Frontal cortex (tissue), 4 donors: ENCODE data around the gene ATF3. TPM values are rescaled to one million over a fixed set of nuclear protein-coding genes. Genes with fewer than 3 reads are reported as not detected.
A peak's percentile ranks its signal among the peaks of the same experiment; 100 is the strongest.
"Not testable (repeated sequence)": the region's sequence is repeated elsewhere in the genome, so short reads cannot be mapped to it uniquely, and the experiment has no call there.

Experiments used
- DNase-seq, 2 donors: peaks; one replicate each; pipeline ENCODE4 v3.0.0; 2012; ENCODE audit warnings: low spot score in 2 of 2
- FAIRE-seq: peaks from 2 replicates; lab custom pipeline; 2012; peaks lifted over from hg19 to GRCh38; lab: Jason Lieb, UNC
- total RNA-seq: library from RNA; depleted of rRNA; stranded (reverse); fragments of >200 nt; gene quantifications from one replicate; pipeline ENCODE4 v1.2.3, GENCODE V29; 2014
- donor health status: control.
- donor health status: control.
- donor health status: control.

The ATF3 gene
- total RNA-seq, 1 donor from 2014 or later: 1.6 TPM

- FAIRE-seq (no peak), DNase-seq (no peak)
Measured at GRCh38 chr1:212622906-212623305, 14.3 kb downstream of the ATF3 start.

DNA sequence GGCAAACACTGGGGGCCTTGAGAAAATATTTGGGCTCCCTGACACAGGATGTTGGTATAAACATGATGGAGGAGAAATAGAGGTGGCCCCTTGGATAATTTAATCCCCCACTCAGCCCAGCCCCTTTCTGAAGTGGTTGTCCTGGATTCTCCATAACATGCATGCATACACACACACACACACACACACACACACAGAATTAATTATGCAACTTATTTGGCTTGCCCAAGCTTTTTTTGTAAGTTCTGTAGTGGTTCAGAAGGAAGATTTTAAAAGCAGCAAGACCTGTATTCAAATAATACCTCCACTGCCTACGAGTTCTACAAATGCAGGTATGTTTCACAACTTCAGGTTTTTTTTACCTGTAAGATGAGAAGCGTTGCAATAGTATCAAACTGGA lies 15.0 kb downstream of the ATF3 start:
- no peak for DNase-seq
- no peak for FAIRE-seq

GRCh38 chr1:212624976-212625501 lies 16.5 kb downstream of the ATF3 start:
- FAIRE-seq: no peak
- no peak for DNase-seq

- no peak for DNase-seq
- no peak for FAIRE-seq
Measured at GRCh38 chr1:212625781-212626450, 17.4 kb downstream of the ATF3 start.

DNA sequence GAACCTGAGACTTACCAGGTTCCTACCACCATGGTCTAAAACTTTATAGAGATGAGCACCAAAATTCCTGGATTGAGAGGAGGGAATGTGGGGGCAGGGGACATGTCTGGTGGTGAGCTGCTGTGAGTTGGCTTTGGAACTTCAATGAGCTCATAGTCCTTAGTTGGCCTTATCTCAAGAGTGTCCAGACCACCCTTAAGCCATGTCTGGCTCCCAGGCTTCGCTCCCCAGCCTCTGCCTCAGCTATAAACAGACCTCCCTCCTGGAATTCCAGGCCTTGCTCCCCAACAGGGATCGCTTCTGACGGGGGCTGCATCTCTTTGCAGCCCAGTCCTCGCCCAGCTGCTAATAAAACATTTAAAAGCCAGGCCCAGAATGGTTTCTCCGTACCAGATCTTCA lies 19.5 kb downstream of the ATF3 start:
- FAIRE-seq (no peak), DNase-seq (no peak)

GRCh38 chr1:212628813-212629415 lies 20.4 kb downstream of the ATF3 start:
- DNase-seq: no peak
- FAIRE-seq: no peak

DNA sequence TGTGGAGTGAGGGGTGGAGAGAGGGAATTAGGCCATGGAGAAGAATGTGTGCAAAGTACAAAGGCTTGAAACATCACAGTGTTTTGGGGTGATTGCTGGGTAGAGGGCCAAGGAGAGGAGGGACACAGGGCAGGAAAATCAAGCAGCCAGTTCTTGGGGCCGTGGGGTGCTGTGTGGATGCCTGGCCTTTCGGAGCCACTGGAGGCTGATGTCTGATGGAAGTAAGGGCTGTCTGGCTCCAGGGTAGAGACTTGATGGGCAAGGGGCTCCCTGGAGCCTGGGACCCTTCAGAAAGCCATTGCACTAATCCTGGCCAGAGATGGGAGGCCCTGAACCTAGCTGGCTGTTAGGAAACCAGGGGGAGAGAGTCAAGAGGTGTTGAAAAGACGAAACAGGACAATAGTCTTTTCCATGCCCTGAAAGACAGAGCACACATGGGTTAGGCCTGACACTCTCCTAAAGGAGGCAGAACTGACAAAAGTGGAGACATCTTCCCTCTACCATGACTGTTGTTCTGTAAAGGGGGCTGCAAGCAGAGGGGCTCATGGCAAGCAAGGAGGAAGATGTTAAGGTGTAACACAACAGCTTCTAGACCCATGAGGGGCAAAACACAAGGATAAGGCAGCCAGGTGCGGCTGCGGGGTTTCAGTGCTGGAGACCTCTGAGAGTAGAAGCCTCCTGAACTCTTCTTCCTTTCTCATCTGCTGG lies 21.0 kb downstream of the ATF3 start:
- DNase-seq (no peak), FAIRE-seq (no peak)

DNA sequence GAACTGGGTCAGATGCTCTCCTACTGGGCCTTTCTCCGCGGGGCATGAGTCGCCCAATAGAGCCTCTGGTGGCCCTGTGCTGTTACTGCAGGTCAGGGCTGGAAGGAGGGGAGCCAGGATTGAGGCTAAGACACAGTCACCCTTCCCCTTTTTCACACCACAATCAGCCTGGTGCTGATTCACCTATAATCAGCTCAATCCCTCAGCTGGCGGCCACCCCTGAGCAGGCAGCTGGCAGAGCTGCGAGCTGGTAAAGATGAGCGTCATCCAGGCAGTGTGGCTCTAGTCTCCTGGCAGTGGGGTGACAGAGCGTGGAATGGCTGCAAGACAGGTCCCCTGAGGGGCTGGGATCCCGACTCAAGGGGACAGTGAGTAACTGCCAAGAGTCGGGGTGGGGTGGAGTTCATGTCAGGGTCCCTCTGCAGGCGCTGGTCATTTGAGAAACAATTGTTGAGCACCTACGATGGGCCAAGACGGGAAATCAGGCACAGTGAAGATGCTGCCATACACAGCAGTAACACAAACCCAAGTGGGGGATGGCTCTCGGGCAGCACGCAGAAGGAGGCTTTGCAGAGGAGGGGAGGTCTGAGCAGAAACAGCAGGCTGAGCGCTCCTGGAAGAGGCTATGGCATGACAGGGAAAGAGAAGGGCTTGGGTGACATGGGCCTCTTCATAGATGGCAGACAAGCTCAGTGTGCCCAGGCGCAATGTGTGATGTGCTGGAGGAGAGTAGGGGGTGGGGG lies 21.8 kb downstream of the ATF3 start:
- FAIRE-seq (no peak), DNase-seq (peak; percentile 47 to 71)

DNA sequence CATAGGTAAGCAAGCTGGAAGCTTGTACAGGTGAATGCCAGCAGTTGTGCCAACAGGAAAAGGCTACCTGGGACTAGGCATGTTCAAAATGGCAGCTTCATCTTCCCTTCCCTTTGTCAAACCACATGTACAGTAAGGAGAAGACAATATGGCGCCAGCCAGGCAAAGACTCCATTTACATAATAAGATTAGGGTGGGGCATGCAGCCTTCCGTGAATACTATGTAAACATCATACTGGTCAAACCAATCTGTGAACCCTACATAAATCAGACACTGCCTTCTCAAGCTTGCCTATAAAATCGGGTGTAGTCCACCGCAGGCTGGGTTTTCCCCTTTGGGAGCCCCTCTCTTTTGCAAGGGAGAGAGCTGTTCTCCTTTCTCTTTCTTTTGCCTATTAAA lies 24.6 kb downstream of the ATF3 start:
- no peak for DNase-seq
- no peak for FAIRE-seq

DNA sequence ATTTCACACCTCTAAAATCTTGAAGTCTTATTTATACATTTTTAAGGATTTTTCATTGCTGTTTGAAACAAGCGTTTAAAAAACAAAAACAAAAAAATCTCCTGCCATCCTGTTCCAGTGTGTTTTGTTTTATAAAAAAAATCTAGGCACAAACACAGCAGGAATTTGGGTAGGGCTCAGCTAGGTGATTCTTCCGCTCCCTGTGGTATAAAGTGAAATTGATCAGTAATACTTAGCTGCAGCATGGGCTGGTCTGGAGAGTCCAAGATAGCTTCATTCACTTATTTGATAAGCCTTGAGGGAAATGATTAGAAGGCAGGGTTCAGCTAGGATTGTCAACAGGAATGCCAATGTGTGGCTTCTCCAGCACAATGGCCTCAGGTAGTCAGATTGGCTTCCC lies 25.7 kb downstream of the ATF3 start:
- DNase-seq (no peak), FAIRE-seq (no peak)

DNA sequence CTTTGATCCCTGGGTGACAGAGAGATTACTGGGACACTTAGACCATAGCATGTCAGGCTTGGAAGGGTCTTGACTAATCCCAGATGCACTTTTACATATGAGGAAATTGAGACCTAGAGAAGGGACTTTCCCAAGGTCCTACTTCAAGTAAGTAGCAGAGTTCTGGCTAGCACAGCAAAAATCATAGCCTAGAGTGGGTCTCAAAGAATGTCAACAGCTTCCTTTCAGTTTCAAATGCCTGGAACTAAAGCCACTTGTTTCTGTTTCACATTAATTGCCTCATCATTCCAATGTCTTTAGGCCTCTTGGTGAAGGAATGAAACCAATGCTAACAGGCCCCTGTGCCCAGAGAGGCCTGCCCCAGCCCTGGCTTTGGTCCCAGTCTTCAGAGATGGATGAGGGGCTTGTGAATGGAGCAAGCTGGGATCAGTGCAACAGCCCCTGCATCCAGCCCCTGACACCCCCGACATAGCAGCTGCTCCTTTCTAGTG lies 26.6 kb downstream of the ATF3 start:
- DNase-seq (no peak), FAIRE-seq (no peak)

GRCh38 chr1:212637902-212638301 lies 29.3 kb downstream of the ATF3 start:
- DNase-seq: no peak
- FAIRE-seq: no peak

DNA sequence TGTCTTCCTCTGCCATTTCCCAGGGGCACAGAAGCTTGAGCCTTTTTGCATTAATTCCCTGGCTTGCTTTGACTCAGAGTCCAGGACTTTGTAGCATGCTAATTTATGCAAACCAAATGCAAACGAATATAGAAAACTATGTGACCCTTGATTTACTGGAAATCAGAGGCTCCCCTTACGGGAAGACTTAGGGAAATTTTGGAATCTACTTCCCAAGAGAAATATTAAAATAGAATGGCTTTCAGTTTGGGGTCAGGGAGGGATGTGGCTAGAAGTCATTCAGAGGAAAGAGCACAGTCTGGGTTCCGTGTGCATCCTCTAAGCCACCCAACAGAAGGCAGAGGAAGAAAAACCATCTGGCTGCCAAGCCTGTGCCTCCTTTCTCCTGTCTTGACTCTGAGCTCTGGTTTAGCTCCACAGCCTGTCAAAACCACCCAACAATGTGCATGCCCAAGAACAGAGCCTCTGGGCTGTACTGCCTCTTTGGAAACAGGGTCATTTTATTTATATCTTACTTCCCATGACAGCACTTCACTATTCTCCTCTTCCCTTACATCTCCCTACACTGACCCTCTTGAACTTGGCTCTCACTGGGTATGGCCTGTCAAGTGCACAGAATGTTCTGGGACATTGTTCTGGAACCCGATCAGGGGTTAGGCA lies 30.1 kb downstream of the ATF3 start:
- FAIRE-seq: no peak
- no peak for DNase-seq

GRCh38 chr1:212639524-212639923 lies 31.0 kb downstream of the ATF3 start:
- not testable (repeated sequence) for DNase-seq, FAIRE-seq

DNA sequence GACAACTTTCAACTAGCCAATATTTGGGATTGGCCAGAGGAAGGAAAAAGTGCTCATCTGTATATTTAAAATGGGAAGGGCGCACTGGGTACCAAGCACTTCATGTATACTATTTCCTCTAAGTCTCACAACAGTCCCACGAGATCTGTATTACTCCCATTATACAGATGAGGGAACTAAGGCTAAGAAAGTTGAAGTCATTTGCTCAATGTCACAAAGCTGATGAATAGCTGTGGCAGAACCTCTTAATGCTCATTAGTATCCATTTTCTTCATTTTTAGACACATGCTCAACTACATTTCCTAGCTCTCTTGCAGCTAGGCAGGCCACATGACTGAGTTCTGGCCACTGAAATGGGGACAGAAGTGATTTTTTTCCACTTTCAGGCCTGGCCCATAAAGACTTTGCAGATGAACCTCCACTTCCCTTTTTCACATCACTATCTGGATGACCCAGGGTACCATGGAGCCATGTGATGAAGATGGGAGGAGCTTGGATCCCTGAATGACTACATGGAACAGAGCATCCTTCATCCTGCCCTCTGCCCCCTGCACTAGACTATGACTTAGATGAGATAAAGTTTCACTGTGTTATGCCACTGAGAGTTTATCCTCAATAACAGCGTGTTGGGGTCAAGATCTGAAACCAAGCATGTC lies 31.8 kb downstream of the ATF3 start:
- DNase-seq: no peak
- no peak for FAIRE-seq

GRCh38 chr1:212641956-212642355 lies 33.4 kb downstream of the ATF3 start:
- no peak for DNase-seq
- no peak for FAIRE-seq

GRCh38 chr1:212643877-212644276 lies 35.3 kb downstream of the ATF3 start:
- DNase-seq (no peak), FAIRE-seq (no peak)

DNA sequence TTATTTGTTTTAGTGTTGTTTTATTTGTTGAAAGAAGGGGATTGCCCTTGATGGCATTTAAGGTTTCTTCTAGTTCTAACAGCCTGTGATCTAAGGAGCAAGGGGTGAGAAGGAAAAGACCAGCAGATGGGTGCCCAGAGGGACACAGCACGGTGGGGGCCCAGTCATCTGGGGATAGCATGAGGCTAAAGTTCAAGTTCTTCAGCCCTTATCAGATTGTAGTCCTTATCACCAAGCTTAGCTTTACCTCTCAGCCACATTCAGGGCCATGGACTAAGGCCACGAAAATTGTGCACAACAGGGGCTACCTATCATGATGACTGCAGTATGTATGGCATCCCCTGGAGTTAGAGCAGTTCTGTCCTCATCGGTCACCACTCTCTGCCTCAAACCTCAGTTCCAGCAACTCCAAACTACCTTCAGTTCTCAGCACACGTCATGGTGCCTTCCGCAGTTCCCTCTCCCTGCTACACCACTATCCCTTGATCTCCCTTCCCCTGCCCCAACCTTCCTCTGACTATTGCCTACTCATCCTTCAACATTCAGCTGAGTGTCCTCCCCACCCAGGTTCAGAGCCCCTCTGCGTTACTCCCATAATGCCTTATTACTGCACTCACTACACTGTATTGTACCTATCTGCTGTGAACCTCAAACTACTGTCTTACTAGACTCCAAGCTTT lies 36.4 kb downstream of the ATF3 start:
- DNase-seq (no peak), FAIRE-seq (no peak)
